GM12875 (cell line): ENCODE data around the gene CAPZA1.

Source experiments
- H3K4me3 ChIP-seq: one replicate; pipeline ENCODE4 v1.5.1; 2011; ENCODE audit warnings: low read depth, low read length, control low read depth
- TF ChIP-seq, protein P1 (sequence below): IDR thresholded peaks from 2 replicates; pipeline ENCODE4 v1.5.1; 2011; ENCODE audit warnings: low read depth, mild to moderate bottlenecking, control low read depth, inconsistent platforms, low read length, moderate library complexity, borderline replicate concordance; ENCODE audit not compliant: insufficient read depth

CAPZA1 gene

DNA sequence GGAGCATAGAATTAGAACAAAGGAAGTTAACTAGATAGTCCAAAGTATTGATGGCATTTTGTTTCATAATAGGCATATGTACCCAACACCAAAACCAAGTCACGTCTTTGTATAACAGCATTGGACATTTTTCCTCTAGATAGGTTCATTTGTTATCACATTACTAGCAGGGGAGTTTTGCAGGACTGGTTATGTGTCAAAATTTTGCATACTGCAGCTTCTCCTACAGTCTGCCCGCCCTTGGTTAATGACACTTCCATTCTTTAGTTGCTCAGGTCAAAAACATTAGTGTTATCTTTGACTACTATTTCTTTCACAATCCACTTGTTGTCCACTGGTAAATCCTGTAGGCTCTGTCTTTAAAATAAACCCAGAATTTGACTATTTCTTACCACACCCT, 8.9 kb downstream of the CAPZA1 start:
- H3K4me3 ChIP-seq, result no peak overlapping the region
- TF ChIP-seq, protein P1, sequence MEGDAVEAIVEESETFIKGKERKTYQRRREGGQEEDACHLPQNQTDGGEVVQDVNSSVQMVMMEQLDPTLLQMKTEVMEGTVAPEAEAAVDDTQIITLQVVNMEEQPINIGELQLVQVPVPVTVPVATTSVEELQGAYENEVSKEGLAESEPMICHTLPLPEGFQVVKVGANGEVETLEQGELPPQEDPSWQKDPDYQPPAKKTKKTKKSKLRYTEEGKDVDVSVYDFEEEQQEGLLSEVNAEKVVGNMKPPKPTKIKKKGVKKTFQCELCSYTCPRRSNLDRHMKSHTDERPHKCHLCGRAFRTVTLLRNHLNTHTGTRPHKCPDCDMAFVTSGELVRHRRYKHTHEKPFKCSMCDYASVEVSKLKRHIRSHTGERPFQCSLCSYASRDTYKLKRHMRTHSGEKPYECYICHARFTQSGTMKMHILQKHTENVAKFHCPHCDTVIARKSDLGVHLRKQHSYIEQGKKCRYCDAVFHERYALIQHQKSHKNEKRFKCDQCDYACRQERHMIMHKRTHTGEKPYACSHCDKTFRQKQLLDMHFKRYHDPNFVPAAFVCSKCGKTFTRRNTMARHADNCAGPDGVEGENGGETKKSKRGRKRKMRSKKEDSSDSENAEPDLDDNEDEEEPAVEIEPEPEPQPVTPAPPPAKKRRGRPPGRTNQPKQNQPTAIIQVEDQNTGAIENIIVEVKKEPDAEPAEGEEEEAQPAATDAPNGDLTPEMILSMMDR, result no peak

DNA sequence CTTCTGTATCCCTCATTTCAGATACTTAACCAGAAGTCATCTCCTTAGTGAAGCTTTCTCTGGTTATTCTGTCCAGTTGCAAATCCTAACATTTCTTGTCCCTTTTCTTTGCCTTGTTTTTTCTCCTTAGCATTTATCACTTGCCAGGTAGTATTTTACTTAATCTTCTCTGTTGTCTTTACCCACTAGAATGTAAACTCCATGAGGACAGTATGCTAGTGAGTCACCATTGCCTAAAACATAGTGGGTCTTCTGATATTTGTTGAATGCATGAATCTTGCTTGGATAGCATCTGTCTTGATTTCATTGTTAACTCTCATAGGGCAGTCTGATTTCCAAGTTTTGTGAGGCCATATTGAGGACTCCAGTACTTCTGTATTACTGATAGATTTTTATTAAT, 9.6 kb downstream of the CAPZA1 start:
- TF ChIP-seq, protein P1, result no peak

DNA sequence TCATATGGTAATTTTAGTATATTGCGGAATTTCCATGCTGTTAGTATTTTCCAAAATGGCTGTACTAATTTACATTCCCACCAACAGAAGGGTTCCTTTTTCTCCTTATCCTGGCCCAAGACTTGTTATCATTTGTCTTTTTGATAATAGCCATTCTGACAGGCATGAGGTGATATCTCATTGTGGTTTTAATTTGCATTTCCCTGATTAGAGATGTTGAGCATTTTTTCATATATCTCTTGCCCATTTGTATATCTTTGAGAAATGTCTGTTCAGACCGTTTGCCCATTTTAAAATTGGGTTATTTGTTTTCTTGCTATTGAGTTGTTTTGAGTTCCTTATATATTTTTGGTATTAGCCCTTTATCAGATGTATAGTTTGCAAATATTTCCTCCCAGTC, 14.0 kb downstream of the CAPZA1 start:
- no peak overlapping the region for H3K4me3 ChIP-seq
- TF ChIP-seq, protein P1, result no peak

More for the DNA sequence above, 9.6 kb downstream of the CAPZA1 start:
- no peak overlapping the region for H3K4me3 ChIP-seq

DNA sequence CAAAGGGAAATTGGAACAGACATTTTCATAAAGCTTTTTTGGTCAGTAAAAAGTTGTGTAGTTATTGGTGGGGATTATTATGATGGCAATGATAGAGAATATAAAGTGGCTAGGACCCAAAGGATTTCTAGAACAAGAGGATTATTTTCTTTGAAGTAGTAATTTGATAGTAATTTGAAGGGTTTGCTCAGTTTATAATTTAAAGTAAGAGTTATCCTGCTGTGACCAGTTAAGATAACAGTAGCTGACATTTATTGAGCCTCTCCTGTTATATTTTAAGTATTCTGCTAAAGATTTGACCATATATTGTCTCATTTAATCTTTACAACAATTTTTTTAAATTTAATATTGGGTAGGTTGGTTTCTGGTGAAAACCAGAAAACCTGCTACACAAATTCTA, 14.7 kb downstream of the CAPZA1 start:
- H3K4me3 ChIP-seq, result no peak overlapping the region
- TF ChIP-seq, protein P1, result no peak

DNA sequence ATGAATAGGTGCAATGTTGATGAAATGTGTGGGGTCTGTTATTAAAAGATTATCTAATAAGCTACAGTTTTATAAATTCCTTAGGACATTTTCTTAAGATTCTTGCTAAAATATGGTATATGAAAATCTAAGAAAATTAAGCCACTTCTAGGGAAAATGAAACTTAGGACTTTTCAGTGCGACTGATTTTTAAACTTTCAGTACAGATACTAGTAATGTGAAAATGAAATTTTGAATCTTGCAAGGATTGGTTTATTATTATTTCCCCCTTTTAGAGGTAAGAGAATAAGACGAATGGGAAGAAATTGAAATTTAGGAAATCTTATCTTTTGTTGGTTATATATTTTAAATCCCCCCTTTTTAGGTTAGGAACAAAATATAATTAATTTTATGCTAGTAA, 16.4 kb downstream of the CAPZA1 start:
- no peak overlapping the region for H3K4me3 ChIP-seq
- TF ChIP-seq, protein P1, result no peak

DNA sequence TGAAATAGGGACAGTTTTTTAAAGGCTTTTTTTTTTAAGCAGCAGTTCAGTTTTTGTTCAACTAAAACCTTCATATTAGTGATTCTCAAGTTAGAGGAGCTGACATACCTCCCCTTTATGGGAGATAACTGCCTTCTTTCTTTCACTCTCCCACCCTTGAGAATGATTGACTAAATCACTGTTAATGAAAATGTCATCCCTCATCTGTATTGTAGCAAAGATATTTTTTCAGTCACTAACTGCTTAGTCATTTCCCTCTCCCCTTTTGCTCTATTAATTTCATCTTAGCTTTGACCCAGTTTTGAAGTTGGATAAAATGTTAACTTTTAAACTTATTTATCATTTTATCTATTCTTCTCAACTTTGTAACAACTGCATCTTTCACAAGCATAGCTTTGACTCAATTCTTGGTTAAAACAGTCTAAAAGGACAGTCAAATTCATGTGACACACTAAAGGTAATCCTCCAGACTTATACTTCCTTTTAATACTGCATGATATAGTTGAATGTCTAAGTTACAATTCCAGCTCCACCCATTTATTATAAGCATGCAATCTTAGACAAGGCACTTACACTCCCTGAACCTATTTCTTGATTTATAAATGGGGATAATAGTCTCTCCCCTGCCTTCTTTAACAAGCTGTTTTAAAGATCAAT, 17.1 kb downstream of the CAPZA1 start:
- no peak overlapping the region for H3K4me3 ChIP-seq
- TF ChIP-seq, protein P1, result no peak

DNA sequence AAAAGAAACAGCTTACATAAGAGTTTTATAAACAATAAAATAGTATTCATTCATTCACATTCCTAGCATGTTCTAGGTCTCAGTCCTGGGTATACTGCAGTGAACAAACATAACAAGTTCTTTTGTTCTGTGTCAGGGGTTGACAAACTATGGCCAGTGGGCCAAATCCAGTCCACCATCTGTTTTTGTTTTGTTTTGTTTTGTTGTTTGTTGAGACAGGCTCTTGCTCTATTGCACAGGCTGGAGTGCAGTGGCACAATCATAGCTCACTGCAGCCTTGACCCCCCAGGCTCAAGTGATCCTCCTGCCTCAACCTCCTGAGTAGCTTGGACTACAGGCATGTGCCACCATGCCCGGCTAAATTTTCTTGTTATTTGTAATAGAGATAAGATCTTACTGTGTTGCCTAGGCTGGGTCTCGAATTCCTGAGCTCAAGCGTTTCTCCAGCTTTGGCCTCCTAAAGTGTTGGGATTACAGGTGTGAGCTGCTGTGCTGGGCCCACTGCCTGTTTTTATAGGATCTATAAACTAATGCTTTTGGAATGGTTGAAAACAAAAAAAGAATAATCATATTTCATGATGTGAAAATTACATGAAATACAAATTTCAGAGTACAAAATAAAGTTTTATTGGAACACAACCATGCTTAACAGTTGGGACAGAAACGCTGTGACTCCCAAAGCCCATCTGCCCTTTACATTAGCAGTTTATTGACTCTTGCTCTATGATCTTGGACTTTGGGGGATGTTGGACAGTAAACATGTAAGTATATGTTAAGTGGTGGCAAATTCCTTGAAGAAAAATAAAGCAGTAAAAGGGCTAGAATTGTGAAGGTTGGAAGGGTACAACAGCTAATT, 17.9 kb downstream of the CAPZA1 start:
- TF ChIP-seq, protein P1, result no peak
- H3K4me3 ChIP-seq, result no peak overlapping the region
